HEK293 (cell line): ENCODE results near the gene UBXN11.

Experiments used
- CTCF ChIP-seq: fragments of 450-650 bp; formaldehyde crosslinking; IDR thresholded peaks from 2 replicates; pipeline ENCODE4 v1.5.1; 2016; ENCODE audit warnings: missing biosample characterization, missing genetic modification characterization
- HIC1 ChIP-seq: fragments of 450-650 bp; formaldehyde crosslinking; IDR thresholded peaks from 2 replicates; pipeline ENCODE4 v1.5.1; 2016; ENCODE audit warnings: missing biosample characterization, missing genetic modification characterization
- HOXA7 ChIP-seq: sonication (generic); formaldehyde crosslinking; IDR thresholded peaks from 2 replicates; pipeline ENCODE4 v1.8.1; 2022; ENCODE audit warnings: missing genetic modification reagents, borderline replicate concordance
- MZF1 ChIP-seq: fragments of 450-650 bp; formaldehyde crosslinking; IDR thresholded peaks from 2 replicates; pipeline ENCODE4 v1.5.1; 2017; ENCODE audit warnings: missing biosample characterization, missing genetic modification characterization, borderline replicate concordance
- OVOL3 ChIP-seq: fragments of 450-650 bp; formaldehyde crosslinking; IDR thresholded peaks from 2 replicates; pipeline ENCODE4 v1.5.1; 2016; ENCODE audit warnings: missing biosample characterization, missing genetic modification characterization
- PRDM4 ChIP-seq: fragments of 450-650 bp; formaldehyde crosslinking; IDR thresholded peaks from 2 replicates; pipeline ENCODE4 v1.5.1; 2017; ENCODE audit warnings: missing biosample characterization, missing genetic modification characterization
- TRIM28 ChIP-seq: IDR thresholded peaks from 2 replicates; pipeline ENCODE4 v1.6.1; 2011; ENCODE audit warnings: low read length, control low read depth, borderline replicate concordance
- ZBTB11 ChIP-seq: fragments of 450-650 bp; formaldehyde crosslinking; conservative IDR thresholded peaks from 2 replicates; pipeline ENCODE4 v1.5.1; 2016; ENCODE audit warnings: low read depth, missing biosample characterization, missing genetic modification characterization
- ZFHX2 ChIP-seq: fragments of 450-650 bp; formaldehyde crosslinking; conservative IDR thresholded peaks from 2 replicates; pipeline ENCODE4 v1.5.1; 2016; ENCODE audit warnings: missing biosample characterization, missing genetic modification characterization
- ZNF133 ChIP-seq: fragments of 450-650 bp; formaldehyde crosslinking; IDR thresholded peaks from 2 replicates; pipeline ENCODE4 v1.5.1; 2016; ENCODE audit warnings: missing biosample characterization, missing genetic modification characterization
- ZNF146 ChIP-seq: fragments of 450-650 bp; formaldehyde crosslinking; IDR thresholded peaks from 2 replicates; pipeline ENCODE4 v1.5.1; 2016; ENCODE audit warnings: missing biosample characterization, missing genetic modification characterization
- ZNF214 ChIP-seq: fragments of 450-650 bp; formaldehyde crosslinking; IDR thresholded peaks from 2 replicates; pipeline ENCODE4 v1.5.1; 2017; ENCODE audit warnings: missing biosample characterization, mild to moderate bottlenecking, missing genetic modification characterization, borderline replicate concordance
- ZNF221 ChIP-seq: fragments of 450-650 bp; formaldehyde crosslinking; IDR thresholded peaks from 2 replicates; pipeline ENCODE4 v1.5.1; 2017; ENCODE audit warnings: missing biosample characterization, missing genetic modification characterization, borderline replicate concordance
- ZNF324 ChIP-seq: fragments of 450-650 bp; formaldehyde crosslinking; IDR thresholded peaks from 2 replicates; pipeline ENCODE4 v1.5.1; 2016; ENCODE audit warnings: missing biosample characterization, missing genetic modification characterization
- ZNF354C ChIP-seq: fragments of 450-650 bp; formaldehyde crosslinking; IDR thresholded peaks from 2 replicates; pipeline ENCODE4 v1.5.1; 2016; ENCODE audit warnings: missing biosample characterization, missing genetic modification characterization, low read depth, borderline replicate concordance
- ZNF398 ChIP-seq: fragments of 450-650 bp; formaldehyde crosslinking; IDR thresholded peaks from 2 replicates; pipeline ENCODE4 v1.5.1; 2017; ENCODE audit warnings: missing biosample characterization, missing genetic modification characterization
- ZNF423 ChIP-seq: fragments of 450-650 bp; formaldehyde crosslinking; IDR thresholded peaks from 2 replicates; pipeline ENCODE4 v1.5.1; 2016; ENCODE audit warnings: missing biosample characterization, missing genetic modification characterization
- ZNF48 ChIP-seq: fragments of 450-650 bp; formaldehyde crosslinking; IDR thresholded peaks from 2 replicates; pipeline ENCODE4 v1.5.1; 2016; ENCODE audit warnings: missing biosample characterization, missing genetic modification characterization
- ZNF529 ChIP-seq: fragments of 450-650 bp; formaldehyde crosslinking; IDR thresholded peaks from 2 replicates; pipeline ENCODE4 v1.5.1; 2017; ENCODE audit warnings: missing genetic modification characterization, missing biosample characterization; ENCODE audit not compliant: insufficient replicate concordance
- ZNF544 ChIP-seq: fragments of 450-650 bp; formaldehyde crosslinking; IDR thresholded peaks from 2 replicates; pipeline ENCODE4 v1.5.0; 2017; ENCODE audit warnings: missing biosample characterization, missing genetic modification characterization
- ZNF561 ChIP-seq: fragments of 450-650 bp; IDR thresholded peaks from 2 replicates; pipeline ENCODE4 v1.5.1; 2018; ENCODE audit warnings: missing biosample characterization, missing genetic modification characterization, borderline replicate concordance
- ZNF596 ChIP-seq: fragments of 450-650 bp; IDR thresholded peaks from 2 replicates; pipeline ENCODE4 v1.5.0; 2018; ENCODE audit warnings: missing biosample characterization, mild to moderate bottlenecking, missing genetic modification characterization, moderate library complexity
- ZNF624 ChIP-seq: fragments of 450-650 bp; formaldehyde crosslinking; IDR thresholded peaks from 2 replicates; pipeline ENCODE4 v1.5.1; 2017; ENCODE audit warnings: missing biosample characterization, missing genetic modification characterization
- ZNF677 ChIP-seq: fragments of 450-650 bp; IDR thresholded peaks from 2 replicates; pipeline ENCODE4 v1.5.0; 2018; ENCODE audit warnings: missing biosample characterization, mild to moderate bottlenecking, missing genetic modification characterization, moderate library complexity
- ZNF768 ChIP-seq: fragments of 450-650 bp; formaldehyde crosslinking; IDR thresholded peaks from 2 replicates; pipeline ENCODE4 v1.5.1; 2018; ENCODE audit warnings: missing biosample characterization, mild to moderate bottlenecking, missing genetic modification characterization
- ZNF792 ChIP-seq: fragments of 450-650 bp; formaldehyde crosslinking; IDR thresholded peaks from 2 replicates; pipeline ENCODE4 v1.5.1; 2016; ENCODE audit warnings: missing biosample characterization, missing genetic modification characterization
- ZNF843 ChIP-seq: fragments of 450-650 bp; formaldehyde crosslinking; IDR thresholded peaks from 2 replicates; pipeline ENCODE4 v1.5.1; 2016; ENCODE audit warnings: missing biosample characterization, missing genetic modification characterization
- ZSCAN18 ChIP-seq: fragments of 450-650 bp; formaldehyde crosslinking; IDR thresholded peaks from 2 replicates; pipeline ENCODE4 v1.5.1; 2016; ENCODE audit warnings: missing biosample characterization, missing genetic modification characterization

The UBXN11 gene

GRCh38 chr1:26327956-26328362 is 21.5 kb upstream of the UBXN11 start (continued):
- TF ChIP-seq ZNF529, result no peak
- no peak for TF ChIP-seq ZNF768 (tag by site-specific recombination)
- 0 out of 2 replicates have a peak, but pooled peaks have one; percentile 31 for TF ChIP-seq HIC1
- TF ChIP-seq ZNF596 (tag by site-specific recombination), result no peak
- no peak for TF ChIP-seq ZNF354C (tag by site-specific recombination)
- TF ChIP-seq ZNF624 (tag by site-specific recombination), result no peak
- TF ChIP-seq ZNF792 (tag by site-specific recombination), result no peak
- TF ChIP-seq ZNF677 (tag by site-specific recombination), result no peak
- TF ChIP-seq MZF1 (tag by site-specific recombination), result no peak
- TF ChIP-seq ZNF398, result no peak
- no peak for TF ChIP-seq OVOL3 (tag by site-specific recombination)
- TF ChIP-seq ZNF843 (tag by site-specific recombination), result no peak
- peak; percentile 50 for TF ChIP-seq CTCF
- TF ChIP-seq TRIM28, result no peak
- TF ChIP-seq ZNF423 (tag by site-specific recombination), result peak; percentile 70
- 0 out of 2 replicates have a peak, but pooled peaks have one; percentile 19 for TF ChIP-seq ZFHX2 (tag by site-specific recombination)
- no peak for TF ChIP-seq ZNF221 (tag by site-specific recombination)
- no peak for TF ChIP-seq HOXA7 (CRISPR knock-in tag)
- no peak for TF ChIP-seq ZBTB11 (tag by site-specific recombination)
- no peak for TF ChIP-seq ZNF48 (tag by site-specific recombination)
- TF ChIP-seq ZNF214 (tag by site-specific recombination), result no peak
- TF ChIP-seq ZNF324 (tag by site-specific recombination), result peak; percentile 45; the same call in 1 of the 2 replicates
- no peak for TF ChIP-seq ZSCAN18 (tag by site-specific recombination)
- TF ChIP-seq ZNF133, result no peak
- no peak for TF ChIP-seq ZNF146 (tag by site-specific recombination)
- TF ChIP-seq PRDM4 (tag by site-specific recombination), result no peak
- no peak for TF ChIP-seq ZNF544 (tag by site-specific recombination)
- TF ChIP-seq ZNF561 (tag by site-specific recombination), result peak; percentile 52; the same call in 1 of the 2 replicates
